VCaP (cell line): ENCODE data around the gene FANCL.

Experiments used
- H3K27ac ChIP-seq: fragments of 450-650 bp; 2 replicates; pipeline ENCODE4 v1.5.1; 2017
- CTCF ChIP-seq: fragments of 450-650 bp; conservative IDR thresholded peaks from 2 replicates; pipeline ENCODE4 v1.5.1; 2017; ENCODE audit warnings: mild to moderate bottlenecking, moderate library complexity

Gene FANCL

GRCh38 chr2:58241546-58241864, 380 bp upstream of the FANCL start:
- TF ChIP-seq CTCF, result 0 out of 2 replicates have a peak, but pooled peaks have one; percentile 3
- peak overlapping the region; percentile 91 for H3K27ac ChIP-seq

DNA sequence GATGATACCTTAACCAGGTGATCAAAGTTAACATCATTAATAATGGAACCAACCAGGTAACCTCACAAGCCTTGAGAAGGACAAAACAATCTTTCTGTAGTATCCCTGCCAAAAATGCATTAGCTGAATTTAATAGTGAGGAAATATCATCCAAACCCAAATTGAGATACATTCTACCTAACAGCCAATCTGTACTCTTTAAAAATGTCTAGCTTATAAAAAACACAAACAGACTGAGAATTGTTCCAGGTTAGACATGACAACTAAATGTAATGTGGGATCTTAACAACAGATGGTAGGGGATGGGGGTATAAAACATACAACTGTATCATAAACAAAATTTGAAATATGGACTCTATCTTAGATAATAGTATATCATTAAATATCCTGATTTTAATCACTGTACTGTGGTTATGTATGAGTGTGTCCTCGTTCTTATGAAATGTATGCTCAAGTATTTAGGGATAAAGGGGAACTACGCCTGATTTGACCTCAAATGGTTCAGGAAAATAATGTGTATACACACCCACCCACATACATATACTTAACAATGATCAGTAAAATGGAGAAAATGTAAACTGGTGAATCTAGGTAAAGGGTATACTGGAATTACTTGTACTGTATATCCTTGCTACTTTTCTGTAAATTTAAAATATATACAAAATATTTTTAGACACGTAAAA, 1.7 kb downstream of the FANCL start:
- no peak for TF ChIP-seq CTCF
- H3K27ac ChIP-seq, result no peak overlapping the region

DNA sequence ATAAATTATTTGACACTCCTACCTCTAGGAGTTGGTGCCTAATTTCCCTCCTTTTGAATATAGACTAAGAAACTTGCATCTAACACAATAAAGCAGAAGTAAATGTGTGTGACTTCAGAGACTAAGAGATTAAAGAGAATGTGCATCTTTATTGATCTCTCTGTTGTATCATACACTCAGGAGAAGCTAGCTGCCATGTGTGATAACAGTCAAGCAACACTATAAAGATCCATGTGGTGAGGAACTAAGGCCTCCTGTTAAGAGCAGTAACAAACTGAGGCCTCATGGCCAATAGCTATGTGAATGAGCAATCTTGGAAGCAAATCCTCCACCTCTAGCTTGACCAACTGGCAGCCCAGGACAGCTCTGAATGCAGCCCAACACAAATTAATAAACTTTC, 3.4 kb downstream of the FANCL start:
- no peak overlapping the region for H3K27ac ChIP-seq
- no peak for TF ChIP-seq CTCF

DNA sequence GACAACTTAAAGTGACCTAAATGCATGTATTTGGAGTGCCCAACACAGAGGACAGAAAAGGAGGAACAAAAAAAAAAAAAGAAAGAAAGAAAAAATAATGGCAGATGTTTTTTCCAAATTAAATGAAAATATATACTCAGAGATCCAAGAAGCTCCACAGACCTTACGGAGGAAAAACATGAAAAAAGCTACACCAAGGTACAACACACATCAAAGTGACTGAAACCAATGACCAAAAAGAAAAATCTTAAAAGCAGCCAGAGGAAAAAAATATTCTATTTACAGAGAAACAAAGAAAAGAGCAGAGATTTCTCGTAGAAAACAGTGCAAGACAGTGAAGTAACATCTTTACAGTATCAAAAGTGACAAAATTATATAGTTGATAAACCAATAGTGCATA, 5.1 kb downstream of the FANCL start:
- TF ChIP-seq CTCF, result no peak
- no peak overlapping the region for H3K27ac ChIP-seq

- H3K27ac ChIP-seq, result no peak overlapping the region
- no peak for TF ChIP-seq CTCF
These were observed 6.0 kb downstream of the FANCL start for GRCh38 chr2:58235170-58235569.

DNA sequence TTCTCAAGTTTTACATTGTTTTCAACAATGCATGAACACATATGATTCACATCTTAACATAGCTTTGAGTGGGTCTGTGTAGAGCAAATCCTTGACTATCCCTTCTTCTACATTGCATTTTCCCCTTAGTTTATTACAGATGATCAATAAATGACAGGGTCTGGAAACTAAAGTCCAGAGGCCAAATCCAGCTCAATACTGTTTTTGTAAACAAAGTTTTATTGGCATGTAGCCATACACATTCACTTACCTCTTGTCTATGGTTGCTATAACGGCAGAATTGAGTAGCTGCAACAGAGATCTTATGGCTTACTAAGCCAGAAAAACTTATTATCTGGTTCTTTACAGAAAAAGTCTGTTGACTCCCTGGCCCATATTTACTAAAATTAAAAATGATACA, 12.8 kb downstream of the FANCL start:
- no peak overlapping the region for H3K27ac ChIP-seq
- no peak for TF ChIP-seq CTCF

GRCh38 chr2:58227171-58227917, 13.8 kb downstream of the FANCL start:
- no peak overlapping the region for H3K27ac ChIP-seq
- no peak for TF ChIP-seq CTCF
